Measurements from ENCODE around the gene FAM168A. TPM values are rescaled to one million over a fixed set of nuclear protein-coding genes. Genes with fewer than 3 reads are reported as not detected.

The FAM168A gene
- total and polyA plus RNA-seq, 9 of the 15 experiments (the other 6 are each of a cell fraction or from before 2014, with no cell fraction given) = 0.44 to 7.2 (median 2.9) TPM

- TF ChIP-seq ZBTB49 (CRISPR knock-in tag; IDR thresholded peaks at IDR 0.05; ENCODE audit: borderline replicate concordance) = no peak
- TF ChIP-seq ZNF347 (CRISPR knock-in tag; IDR thresholded peaks at IDR 0.05; ENCODE audit: low read depth) = no peak
- TF ChIP-seq HSF4 (CRISPR knock-in tag; IDR thresholded peaks at IDR 0.05; ENCODE audit: borderline replicate concordance) = no peak
- TF ChIP-seq L3MBTL2 (IDR thresholded peaks at IDR 0.05) = no peak
- TF ChIP-seq ZNF780A (CRISPR knock-in tag; IDR thresholded peaks at IDR 0.05) = no peak
- no peak for TF ChIP-seq NR2F6 (CRISPR knock-in tag; IDR thresholded peaks at IDR 0.05)
- TF ChIP-seq ADNP (tag; IDR thresholded peaks at IDR 0.05) = no peak
- no peak for TF ChIP-seq ZNF282 (CRISPR knock-in tag; IDR thresholded peaks at IDR 0.05)
- no peak for TF ChIP-seq AFF1 (IDR thresholded peaks at IDR 0.05; ENCODE audit: low read depth in 1 of 2, partially characterized antibody in 2 of 2)
Observed at GRCh38 chr11:73513707-73514106, 84.2 kb downstream of the FAM168A start (continued).
